WTC11 (cell line): ENCODE results near the gene GLUL. TPM values are rescaled to one million over a fixed set of nuclear protein-coding genes. Genes with fewer than 3 reads are reported as not detected.

Experiments used
- ATAC-seq: fragments of 200-7000 bp; cut with Tn5 transposase; 2 replicates; pipeline ENCODE4 v1.10.0; 2021; ENCODE audit warnings: mild to moderate bottlenecking, moderate library complexity
- CTCF ChIA-PET: fragments of 300-600 bp; sonication (Branson Sonifier 250); formaldehyde crosslinking; loops from one replicate; lab custom pipeline; 2021; ENCODE audit warnings: antibody characterized with exemption; lab: Charles Lee
- POLR2A ChIA-PET: fragments of 350-600 bp; sonication (Branson Sonifier 250); formaldehyde crosslinking; loops from one replicate; lab custom pipeline; 2021; ENCODE audit warnings: antibody characterized with exemption; lab: Charles Lee
- DNase-seq: peaks from one replicate; pipeline ENCODE4 v3.0.0; 2021; ENCODE audit warnings: low spot score
- H3K27ac Mint-ChIP-seq: 2 replicates; pipeline ENCODE4 v1.8.0; 2021; ENCODE audit warnings: mixed read lengths
- H3K27me3 Mint-ChIP-seq: 2 replicates; pipeline ENCODE4 v1.8.0; 2021; ENCODE audit warnings: low read depth, mild to moderate bottlenecking, moderate library complexity, mixed read lengths
- H3K36me3 Mint-ChIP-seq: 2 replicates; pipeline ENCODE4 v1.8.0; 2021; ENCODE audit warnings: mixed read lengths
- H3K4me1 Mint-ChIP-seq: 2 replicates; pipeline ENCODE4 v1.8.0; 2022; ENCODE audit warnings: mixed read lengths
- H3K4me3 Mint-ChIP-seq: 2 replicates; pipeline ENCODE4 v1.8.0; 2021; ENCODE audit warnings: mild to moderate bottlenecking, moderate library complexity, mixed read lengths
- H3K9me3 Mint-ChIP-seq: 2 replicates; pipeline ENCODE4 v1.8.0; 2021; ENCODE audit warnings: mixed read lengths
- AR ChIP-seq: fragments of 250-450 bp; sonication (Bioruptor Pico); IDR thresholded peaks from 2 replicates; pipeline ENCODE4 v1.9.0; 2021; ENCODE audit warnings: mild to moderate bottlenecking
- ATF3 ChIP-seq: sonication (generic); formaldehyde crosslinking; conservative IDR thresholded peaks from 2 replicates; pipeline ENCODE4 v1.8.1; 2022; ENCODE audit warnings: mild to moderate bottlenecking, missing genetic modification reagents
- ATF6 ChIP-seq: sonication (generic); formaldehyde crosslinking; IDR thresholded peaks from 2 replicates; pipeline ENCODE4 v1.8.1; 2023; ENCODE audit warnings: mild to moderate bottlenecking, missing genetic modification reagents
- EMX1 ChIP-seq: fragments of 250-450 bp; sonication (Bioruptor Pico); IDR thresholded peaks from 2 replicates; pipeline ENCODE4 v1.8.0; 2021; ENCODE audit warnings: mild to moderate bottlenecking
- ESRRA ChIP-seq: sonication (generic); formaldehyde crosslinking; IDR thresholded peaks from 2 replicates; pipeline ENCODE4 v1.8.1; 2022; ENCODE audit warnings: mild to moderate bottlenecking, missing genetic modification reagents, borderline replicate concordance
- IRF1 ChIP-seq: sonication (generic); formaldehyde crosslinking; IDR thresholded peaks from 2 replicates; pipeline ENCODE4 v1.8.0; 2023; ENCODE audit warnings: missing genetic modification reagents
- KAT7 ChIP-seq: sonication (generic); formaldehyde crosslinking; IDR thresholded peaks from 2 replicates; pipeline ENCODE4 v1.8.1; 2023; ENCODE audit warnings: missing genetic modification reagents, mild to moderate bottlenecking, borderline replicate concordance
- MXD4 ChIP-seq: fragments of 250-450 bp; sonication (Bioruptor Pico); IDR thresholded peaks from 2 replicates; pipeline ENCODE4 v1.8.0; 2021; ENCODE audit warnings: mild to moderate bottlenecking, moderate library complexity, borderline replicate concordance
- SMAD3 ChIP-seq: sonication (generic); formaldehyde crosslinking; IDR thresholded peaks from 2 replicates; pipeline ENCODE4 v1.8.0; 2022; ENCODE audit warnings: missing genetic modification reagents, mild to moderate bottlenecking, borderline replicate concordance
- SP1 ChIP-seq: sonication (generic); formaldehyde crosslinking; conservative IDR thresholded peaks from 2 replicates; pipeline ENCODE4 v1.8.1; 2022; ENCODE audit warnings: missing genetic modification reagents
- ZNF416 ChIP-seq: fragments of 250-450 bp; sonication (Bioruptor Pico); IDR thresholded peaks from 2 replicates; pipeline ENCODE4 v1.9.0; 2021; ENCODE audit warnings: mild to moderate bottlenecking, inconsistent platforms
- ZNF423 ChIP-seq: fragments of 250-450 bp; sonication (Bioruptor Pico); IDR thresholded peaks from 2 replicates; pipeline ENCODE4 v2.1.2; 2022; ENCODE audit warnings: mild to moderate bottlenecking, moderate library complexity
- total RNA-seq: library from RNA; stranded (reverse); gene quantifications from 3 replicates; pipeline ENCODE4 v1.2.3, GENCODE V29; 2021
- TF ChIP-seq, protein P1 (sequence below): sonication (generic); formaldehyde crosslinking; IDR thresholded peaks from 2 replicates; pipeline ENCODE4 v1.8.0; 2023; ENCODE audit warnings: missing genetic modification reagents, mild to moderate bottlenecking, borderline replicate concordance
- TF ChIP-seq, protein P2 (sequence below): sonication (generic); formaldehyde crosslinking; IDR thresholded peaks from 2 replicates; pipeline ENCODE4 v1.8.1; 2023; ENCODE audit warnings: mild to moderate bottlenecking, missing genetic modification reagents, moderate library complexity

Gene GLUL
- total RNA-seq, 1 experiment from 2014 or later = 240 TPM

- Mint-ChIP-seq H3K9me3 (peaks cover 14% of the 10 kb centered on the region), H3K36me3 (peaks cover 6% of the 10 kb centered on the region), H3K4me1 (peaks cover 6% of the 10 kb centered on the region; the same call in 1 of the 2 replicates), H3K4me3 (no peak overlapping the region), H3K27me3 (no peaks in the 10 kb centered on the region), H3K27ac (no peak overlapping the region)
- CTCF ChIA-PET = interaction anchor here (1.0 to 2.0 kb wide), 3 partner anchors 9 to 328 kb away, joined by 4 to 5 read pairs (median 4); no protein-coding TSS in a partner anchor
- TF ChIP-seq ATF3 (CRISPR knock-in tag) (no peak), EMX1 (no peak), SP1 (CRISPR knock-in tag) (no peak), ZNF423 (no peak), SMAD3 (CRISPR knock-in tag) (no peak), ATF6 (no peak), ESRRA (no peak), IRF1 (CRISPR knock-in tag) (no peak), MXD4 (no peak), AR (no peak), ZNF416 (no peak), KAT7 (CRISPR knock-in tag) (no peak)
- TF ChIP-seq, protein P1, sequence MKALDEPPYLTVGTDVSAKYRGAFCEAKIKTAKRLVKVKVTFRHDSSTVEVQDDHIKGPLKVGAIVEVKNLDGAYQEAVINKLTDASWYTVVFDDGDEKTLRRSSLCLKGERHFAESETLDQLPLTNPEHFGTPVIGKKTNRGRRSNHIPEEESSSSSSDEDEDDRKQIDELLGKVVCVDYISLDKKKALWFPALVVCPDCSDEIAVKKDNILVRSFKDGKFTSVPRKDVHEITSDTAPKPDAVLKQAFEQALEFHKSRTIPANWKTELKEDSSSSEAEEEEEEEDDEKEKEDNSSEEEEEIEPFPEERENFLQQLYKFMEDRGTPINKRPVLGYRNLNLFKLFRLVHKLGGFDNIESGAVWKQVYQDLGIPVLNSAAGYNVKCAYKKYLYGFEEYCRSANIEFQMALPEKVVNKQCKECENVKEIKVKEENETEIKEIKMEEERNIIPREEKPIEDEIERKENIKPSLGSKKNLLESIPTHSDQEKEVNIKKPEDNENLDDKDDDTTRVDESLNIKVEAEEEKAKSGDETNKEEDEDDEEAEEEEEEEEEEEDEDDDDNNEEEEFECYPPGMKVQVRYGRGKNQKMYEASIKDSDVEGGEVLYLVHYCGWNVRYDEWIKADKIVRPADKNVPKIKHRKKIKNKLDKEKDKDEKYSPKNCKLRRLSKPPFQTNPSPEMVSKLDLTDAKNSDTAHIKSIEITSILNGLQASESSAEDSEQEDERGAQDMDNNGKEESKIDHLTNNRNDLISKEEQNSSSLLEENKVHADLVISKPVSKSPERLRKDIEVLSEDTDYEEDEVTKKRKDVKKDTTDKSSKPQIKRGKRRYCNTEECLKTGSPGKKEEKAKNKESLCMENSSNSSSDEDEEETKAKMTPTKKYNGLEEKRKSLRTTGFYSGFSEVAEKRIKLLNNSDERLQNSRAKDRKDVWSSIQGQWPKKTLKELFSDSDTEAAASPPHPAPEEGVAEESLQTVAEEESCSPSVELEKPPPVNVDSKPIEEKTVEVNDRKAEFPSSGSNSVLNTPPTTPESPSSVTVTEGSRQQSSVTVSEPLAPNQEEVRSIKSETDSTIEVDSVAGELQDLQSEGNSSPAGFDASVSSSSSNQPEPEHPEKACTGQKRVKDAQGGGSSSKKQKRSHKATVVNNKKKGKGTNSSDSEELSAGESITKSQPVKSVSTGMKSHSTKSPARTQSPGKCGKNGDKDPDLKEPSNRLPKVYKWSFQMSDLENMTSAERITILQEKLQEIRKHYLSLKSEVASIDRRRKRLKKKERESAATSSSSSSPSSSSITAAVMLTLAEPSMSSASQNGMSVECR (CRISPR knock-in tag) = no peak
- TF ChIP-seq, protein P2, sequence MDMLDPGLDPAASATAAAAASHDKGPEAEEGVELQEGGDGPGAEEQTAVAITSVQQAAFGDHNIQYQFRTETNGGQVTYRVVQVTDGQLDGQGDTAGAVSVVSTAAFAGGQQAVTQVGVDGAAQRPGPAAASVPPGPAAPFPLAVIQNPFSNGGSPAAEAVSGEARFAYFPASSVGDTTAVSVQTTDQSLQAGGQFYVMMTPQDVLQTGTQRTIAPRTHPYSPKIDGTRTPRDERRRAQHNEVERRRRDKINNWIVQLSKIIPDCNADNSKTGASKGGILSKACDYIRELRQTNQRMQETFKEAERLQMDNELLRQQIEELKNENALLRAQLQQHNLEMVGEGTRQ (CRISPR knock-in tag) = no peak
- POLR2A ChIA-PET = no interaction called here
- no peak for DNase-seq
- peak; percentile 86 for ATAC-seq
Measured at GRCh38 chr1:182408435-182409075, 17.0 kb upstream of the GLUL start.
